Spleen (tissue), 11 donors: Measurements from ENCODE around the gene FOXK2. TPM values are rescaled to one million over a fixed set of nuclear protein-coding genes. Genes with fewer than 3 reads are reported as not detected.

Source experiments
- DNase-seq: peaks from one replicate; pipeline ENCODE4 v3.0.0-alpha.2; 2020
- H3K27ac ChIP-seq, 8 donors: fragments of 200-600 bp; sonication (generic) in 7 of 8; 1 replicate in 4 of 8; 2 replicates in 4 of 8; pipeline versions ENCODE4 v1.5.0 to v1.8.0; 2016 to 2021; ENCODE audit warnings: inconsistent platforms in 4 of 8, mild to moderate bottlenecking in 4 of 8, moderate library complexity in 1 of 8
- H3K27me3 ChIP-seq, 7 donors: fragments of 200-600 bp; sonication (generic) in 6 of 7; replicated peaks in 1 of 7; 1 replicate in 4 of 7; 2 replicates in 3 of 7; pipeline versions ENCODE4 v1.5.0 to v1.8.0; 2016 to 2021; ENCODE audit warnings: inconsistent platforms in 3 of 7, mild to moderate bottlenecking in 1 of 7
- H3K36me3 ChIP-seq, 6 donors: fragments of 200-600 bp; sonication (generic) in 5 of 6; 1 replicate in 4 of 6; 2 replicates in 2 of 6; pipeline versions ENCODE4 v1.5.0 to v1.8.0; 2016 to 2021; ENCODE audit warnings: inconsistent platforms in 2 of 6
- H3K4me1 ChIP-seq, 6 donors: fragments of 200-600 bp; sonication (generic) in 5 of 6; 1 replicate in 3 of 6; 2 replicates in 3 of 6; pipeline versions ENCODE4 v1.5.0 to v1.8.0; 2016 to 2021; ENCODE audit warnings: inconsistent platforms in 3 of 6
- H3K4me3 ChIP-seq, 8 donors: fragments of 200-600 bp; sonication (generic) in 7 of 8; 1 replicate in 4 of 8; 2 replicates in 4 of 8; pipeline versions ENCODE4 v1.5.0 to v1.8.0; 2016 to 2021; ENCODE audit warnings: inconsistent platforms in 4 of 8, mild to moderate bottlenecking in 4 of 8, moderate library complexity in 2 of 8
- H3K9me3 ChIP-seq, 8 donors: fragments of 200-600 bp; sonication (generic) in 7 of 8; 1 replicate in 4 of 8; 2 replicates in 4 of 8; pipeline versions ENCODE4 v1.5.0 to v1.8.0; 2016 to 2021; ENCODE audit warnings: inconsistent platforms in 4 of 8
- CTCF ChIP-seq, 11 experiments: fragments of 200-600 bp in 7 of 11; fragments of 450-650 bp in 4 of 11; sonication (generic) in 4 of 11; IDR thresholded peaks in 8 of 11; conservative IDR thresholded peaks in 3 of 11; 1 replicate in 7 of 11; 2 replicates in 4 of 11; pipeline versions ENCODE4 v1.4.0 to v1.8.0; 2016 to 2021; ENCODE audit warnings: antibody characterized with exemption in 11 of 11, inconsistent platforms in 4 of 11, mild to moderate bottlenecking in 1 of 11
- POLR2A ChIP-seq, 3 donors: fragments of 450-650 bp; IDR thresholded peaks; one replicate each; pipeline ENCODE4 v1.5.1; 2017; ENCODE audit warnings: antibody characterized with exemption in 3 of 3, mild to moderate bottlenecking in 1 of 3
- POLR2AphosphoS5 ChIP-seq, 3 donors: sonication (generic); formaldehyde crosslinking; IDR thresholded peaks; one replicate each; pipeline ENCODE4 v1.5.1; 2017; ENCODE audit warnings: antibody characterized with exemption in 3 of 3
- WGBS, 5 donors: extraction: QIAGEN DNeasy Blood & Tissue Kit in 3 of 5; methylation state at CpG; one replicate each; pipeline versions ENCODE4 v1.1.5 to v1.1.7; 2013 to 2018; 5-methylcytosine and 5-hydroxymethylcytosine counted together
- intact Hi-C: fragments of 100-400 bp; cut with DNase I; formaldehyde crosslinking; loops from one replicate; pipeline ENCODE4 v1.15.0; 2023; ENCODE audit warnings: low total_unique reads
- polyA plus RNA-seq, 3 donors: library from polyadenylated mRNA; stranded (reverse); fragments of 200-250 nt; gene quantifications; one replicate each; pipeline ENCODE4 v1.2.1, GENCODE V29; 2013
- total RNA-seq, 7 donors: library from RNA; depleted of rRNA in 3 of 7; stranded (reverse); fragments of >200 nt in 3 of 7; fragmentation: NEBNext Ultra II Directional in 4 of 7; extraction: Animal tissue kit (Norgen Biotek cat#: 25700) in 4 of 7; gene quantifications; one replicate each; pipeline versions ENCODE4 v1.1.0 to v1.2.1, GENCODE V29; 2016 to 2021
- donor health status: healthy with polysubstance abuse.
- donor health status: DM: no; HTN: no; CAD: no; lungs with moderate emphysema.
- donor health status: DM: no; HTN: no; CAD: no.
- donor health status: Bipolar disorder and iron deficiency.
- donor health status: healthy.
- donor health status: DM: no; HTN: no; CAD: no.
- donor health status: DM: yes; HTN: yes; CAD: no.

The FOXK2 gene
- total and polyA plus RNA-seq, 10 donors, result 10.4 to 55.1 (median 45.2) TPM

GRCh38 chr17:82544431-82545070 is 25.0 kb downstream of the FOXK2 start:
- intact Hi-C loops, result no loop called here
- TF ChIP-seq CTCF (IDR thresholded peaks at IDR 0.05 in 8 of 11, conservative IDR thresholded peaks at IDR 0.05 in 3 of 11), result no peak
- TF ChIP-seq POLR2A (IDR thresholded peaks at IDR 0.05), result no peak
- TF ChIP-seq POLR2AphosphoS5 (IDR thresholded peaks at IDR 0.05), result no peak
- H3K4me3 ChIP-seq, result peak overlapping the region in 1 of 8 donors; percentile 3
- H3K4me1 ChIP-seq, result peaks cover 7 to 96% (median 60%) of the 10 kb centered on the region in 6 donors
- no peaks in the 10 kb centered on the region for H3K27me3 ChIP-seq
- peak overlapping the region in 5 of 8 donors; percentile 11 to 71 (median 41) for H3K27ac ChIP-seq
- 70 to 85% (median 79%) methylated on average over 16 of the region's 16 CpGs for WGBS, 5 donors
- no peaks in the 10 kb centered on the region for H3K36me3 ChIP-seq
- no peaks in the 10 kb centered on the region for H3K9me3 ChIP-seq
- no peak for DNase-seq

GRCh38 chr17:82545071-82545462 is 25.5 kb downstream of the FOXK2 start:
- Histone ChIP-seq H3K36me3 (no peaks in the 10 kb centered on the region), H3K4me1 (peaks cover 3 to 96% (median 59%) of the 10 kb centered on the region in 6 donors), H3K4me3 (no peak overlapping the region), H3K27ac (peak overlapping the region in 5 of 8 donors; percentile 11 to 71 (median 41)), H3K27me3 (no peaks in the 10 kb centered on the region), H3K9me3 (no peaks in the 10 kb centered on the region)
- DNase-seq, result no peak
- TF ChIP-seq POLR2AphosphoS5 (IDR thresholded peaks at IDR 0.05) (no peak), POLR2A (IDR thresholded peaks at IDR 0.05) (no peak), CTCF (IDR thresholded peaks at IDR 0.05 in 8 of 11, conservative IDR thresholded peaks at IDR 0.05 in 3 of 11) (no peak)
- 82 to 89% (median 87%) methylated on average over 8 of the region's 8 CpGs for WGBS, 5 donors
- intact Hi-C loops, result no loop called here

GRCh38 chr17:82547981-82548380 is 28.4 kb downstream of the FOXK2 start:
- Histone ChIP-seq H3K4me1 (peaks cover 15 to 98% (median 66%) of the 10 kb centered on the region in 6 donors), H3K36me3 (no peaks in the 10 kb centered on the region), H3K4me3 (no peak overlapping the region), H3K27ac (peak overlapping the region in 2 of 8 donors; percentile 67 to 78), H3K9me3 (no peaks in the 10 kb centered on the region), H3K27me3 (no peaks in the 10 kb centered on the region)
- intact Hi-C loops, result no loop called here
- no peak for TF ChIP-seq POLR2AphosphoS5 (IDR thresholded peaks at IDR 0.05)
- TF ChIP-seq POLR2A (IDR thresholded peaks at IDR 0.05), result no peak
- no peak for TF ChIP-seq CTCF (IDR thresholded peaks at IDR 0.05 in 8 of 11, conservative IDR thresholded peaks at IDR 0.05 in 3 of 11)
- WGBS, 5 donors, result 92 to 96% (median 94%) methylated on average over 4 of the region's 4 CpGs
- DNase-seq, result no peak

- Histone ChIP-seq H3K36me3 (no peaks in the 10 kb centered on the region), H3K4me1 (peaks cover 15 to 98% (median 72%) of the 10 kb centered on the region in 6 donors), H3K27ac (peak overlapping the region in 7 of 8 donors; percentile 17 to 78 (median 47)), H3K9me3 (no peaks in the 10 kb centered on the region), H3K27me3 (no peaks in the 10 kb centered on the region), H3K4me3 (peak overlapping the region in 1 of 8 donors; percentile 18)
- intact Hi-C loops, result no loop called here
- no peak for TF ChIP-seq POLR2A (IDR thresholded peaks at IDR 0.05)
- no peak for TF ChIP-seq CTCF (IDR thresholded peaks at IDR 0.05 in 8 of 11, conservative IDR thresholded peaks at IDR 0.05 in 3 of 11)
- peak in 2 of 3 donors; percentile 31 to 57 for TF ChIP-seq POLR2AphosphoS5 (IDR thresholded peaks at IDR 0.05)
- 23 to 44% (median 31%) methylated on average over 8 to 15 of the region's 15 CpGs for WGBS, 5 donors
- DNase-seq, result no peak
Observed at GRCh38 chr17:82548681-82549303, 29.3 kb downstream of the FOXK2 start.
